IMR-90 (cell line): ENCODE results near the gene PRCP. TPM values are rescaled to one million over a fixed set of nuclear protein-coding genes. Genes with fewer than 3 reads are reported as not detected.

Source experiments
- ATAC-seq: fragments of 200-7000 bp; cut with Tn5 transposase; 2 replicates; pipeline ENCODE4 v1.9.1; 2020; ENCODE audit warnings: low read depth, mild to moderate bottlenecking, moderate library complexity
- BruUV-seq: library from RNA; stranded (reverse); fragments of 400-500 nt; replicated peaks from 2 replicates; lab custom pipeline; 2021; lab: Mats Ljungman, UMichigan
- CTCF ChIA-PET: fragments of 300-600 bp; formaldehyde crosslinking; extraction: SDS; loops from one replicate; lab custom pipeline; 2021; ENCODE audit warnings: antibody characterized with exemption; lab: Yijun Ruan, JAX
- POLR2A ChIA-PET: fragments of 300-600 bp; sonication (Branson Sonifier 250); formaldehyde crosslinking; loops from one replicate; lab custom pipeline; 2022; ENCODE audit warnings: antibody characterized with exemption; ENCODE audit not compliant: unreplicated experiment; lab: Charles Lee
- DNase-seq: peaks from one replicate; pipeline ENCODE4 v3.0.0; 2013
- H2AFZ ChIP-seq: replicated peaks from 2 replicates; pipeline ENCODE3; 2013; ENCODE audit warnings: low read length, mild to moderate bottlenecking; ENCODE audit not compliant: poor library complexity
- H2AK5ac ChIP-seq: 2 replicates; pipeline ENCODE4 v1.6.1; 2013; ENCODE audit warnings: low read depth, low read length, inconsistent platforms
- H2AK9ac ChIP-seq: replicated peaks from 2 replicates; pipeline ENCODE3; 2013; ENCODE audit warnings: mild to moderate bottlenecking, low read depth, low read length, moderate library complexity; ENCODE audit not compliant: poor library complexity
- H2BK120ac ChIP-seq: 2 replicates; pipeline ENCODE4 v1.6.1; 2013; ENCODE audit warnings: low read depth, low read length, inconsistent platforms
- H2BK15ac ChIP-seq: 3 replicates; pipeline ENCODE4 v1.6.1; 2013; ENCODE audit warnings: low read depth, low read length, inconsistent platforms
- H2BK20ac ChIP-seq: 2 replicates; pipeline ENCODE4 v1.6.1; 2013; ENCODE audit warnings: low read depth, mild to moderate bottlenecking, inconsistent platforms, low read length, moderate library complexity
- H2BK5ac ChIP-seq: 2 replicates; pipeline ENCODE4 v1.6.1; 2013; ENCODE audit warnings: mild to moderate bottlenecking, low read depth, low read length, inconsistent platforms; ENCODE audit not compliant: poor library complexity, severe bottlenecking
- H3K14ac ChIP-seq: replicated peaks from 2 replicates; pipeline ENCODE4 v1.6.1; 2013; ENCODE audit warnings: low read depth, low read length, inconsistent platforms
- H3K18ac ChIP-seq: 2 replicates; pipeline ENCODE4 v1.6.1; 2013; ENCODE audit warnings: low read depth, low read length, control low read depth
- H3K23ac ChIP-seq: 2 replicates; pipeline ENCODE4 v1.6.1; 2013; ENCODE audit warnings: low read depth, low read length, inconsistent platforms
- H3K27ac ChIP-seq: 2 replicates; pipeline ENCODE4 v1.5.1; 2013; ENCODE audit warnings: mild to moderate bottlenecking, control low read depth, low read length; ENCODE audit not compliant: insufficient read depth
- H3K27me3 ChIP-seq: 2 replicates; pipeline ENCODE4 v1.6.1; 2013; ENCODE audit warnings: low read length; ENCODE audit not compliant: control insufficient read depth, insufficient read depth
- H3K36me3 ChIP-seq: 2 replicates; pipeline ENCODE4 v1.6.1; 2013; ENCODE audit warnings: low read length, mixed read lengths; ENCODE audit not compliant: control insufficient read depth, insufficient read depth
- H3K4ac ChIP-seq: 2 replicates; pipeline ENCODE4 v1.6.1; 2013; ENCODE audit warnings: low read depth, low read length, inconsistent platforms
- H3K4me1 ChIP-seq: 2 replicates; pipeline ENCODE4 v1.6.1; 2013; ENCODE audit warnings: low read length, mixed read lengths; ENCODE audit not compliant: control insufficient read depth, insufficient read depth
- H3K4me2 ChIP-seq: 2 replicates; pipeline ENCODE4 v1.6.1; 2013; ENCODE audit warnings: low read depth, mild to moderate bottlenecking, control low read depth, low read length, moderate library complexity
- H3K4me3 ChIP-seq: 2 replicates; pipeline ENCODE4 v1.5.1; 2013; ENCODE audit warnings: low read depth, mild to moderate bottlenecking, control low read depth, low read length, moderate library complexity; ENCODE audit not compliant: insufficient read depth
- H3K56ac ChIP-seq: 2 replicates; pipeline ENCODE4 v1.6.1; 2013; ENCODE audit warnings: low read length, inconsistent platforms; ENCODE audit not compliant: insufficient read depth; ENCODE audit errors: extremely low read depth
- H3K79me1 ChIP-seq, 2 experiments: 2 replicates each; pipeline ENCODE4 v1.6.1; 2013; ENCODE audit warnings: low read length in 2 of 2, inconsistent platforms in 1 of 2, low read depth in 1 of 2
- H3K9ac ChIP-seq: 2 replicates; pipeline ENCODE4 v1.6.1; 2013; ENCODE audit warnings: low read depth, low read length, control low read depth
- H3K9me1 ChIP-seq: 2 replicates; pipeline ENCODE4 v1.6.1; 2013; ENCODE audit warnings: low read length, inconsistent platforms; ENCODE audit not compliant: insufficient read depth
- H3K9me3 ChIP-seq: 2 replicates; pipeline ENCODE4 v1.6.1; 2013; ENCODE audit warnings: low read length; ENCODE audit not compliant: control insufficient read depth, insufficient read depth
- H4K20me1 ChIP-seq: 2 replicates; pipeline ENCODE4 v1.6.1; 2013; ENCODE audit warnings: low read length, inconsistent platforms; ENCODE audit not compliant: insufficient read depth
- H4K5ac ChIP-seq: 2 replicates; pipeline ENCODE4 v1.6.1; 2013; ENCODE audit warnings: mild to moderate bottlenecking, low read depth, low read length, control low read depth
- H4K8ac ChIP-seq, 2 experiments: 2 replicates each; pipeline ENCODE4 v1.6.1; 2013; ENCODE audit warnings: low read depth in 2 of 2, low read length in 2 of 2, control low read depth in 1 of 2, inconsistent platforms in 1 of 2
- H4K91ac ChIP-seq: 2 replicates; pipeline ENCODE4 v1.6.1; 2013; ENCODE audit warnings: low read depth, low read length, inconsistent platforms; ENCODE audit not compliant: insufficient read depth
- BHLHE40 ChIP-seq: fragments of 150-350 bp; IDR thresholded peaks from 2 replicates; pipeline ENCODE4 v1.6.1; 2016; ENCODE audit warnings: mild to moderate bottlenecking, low read depth, low read length
- CEBPB ChIP-seq: IDR thresholded peaks from 2 replicates; pipeline ENCODE4 v1.6.1; 2012; ENCODE audit warnings: low read depth, low read length, improper control_type of control experiment
- CHD1 ChIP-seq: IDR thresholded peaks from 2 replicates; pipeline ENCODE4 v1.6.1; 2012; ENCODE audit warnings: low read depth, low read length, improper control_type of control experiment
- FOS ChIP-seq: fragments of 150-350 bp; IDR thresholded peaks from 2 replicates; pipeline ENCODE4 v1.6.1; 2016; ENCODE audit warnings: low read depth, low read length
- MAFK ChIP-seq: IDR thresholded peaks from 2 replicates; pipeline ENCODE4 v1.6.1; 2012; ENCODE audit warnings: low read depth, low read length, improper control_type of control experiment
- MAZ ChIP-seq: IDR thresholded peaks from 2 replicates; pipeline ENCODE4 v1.6.1; 2012; ENCODE audit warnings: low read depth, mild to moderate bottlenecking, low read length, improper control_type of control experiment, moderate library complexity, borderline replicate concordance
- MXI1 ChIP-seq: IDR thresholded peaks from 2 replicates; pipeline ENCODE4 v1.6.1; 2012; ENCODE audit warnings: low read depth, mild to moderate bottlenecking, low read length, moderate library complexity, borderline replicate concordance
- NFE2L2 ChIP-seq: fragments of 150-350 bp; IDR thresholded peaks from 2 replicates; pipeline ENCODE4 v1.6.1; 2016; ENCODE audit warnings: low read depth, mild to moderate bottlenecking, low read length
- POLR2A ChIP-seq: IDR thresholded peaks from 2 replicates; pipeline ENCODE4 v1.6.1; 2012; ENCODE audit warnings: mild to moderate bottlenecking, low read depth, low read length
- RAD21 ChIP-seq: IDR thresholded peaks from 2 replicates; pipeline ENCODE4 v1.6.1; 2012; ENCODE audit warnings: low read length, improper control_type of control experiment
- RCOR1 ChIP-seq: IDR thresholded peaks from 2 replicates; pipeline ENCODE4 v1.6.1; 2012; ENCODE audit warnings: mild to moderate bottlenecking, low read length, improper control_type of control experiment; ENCODE audit not compliant: insufficient replicate concordance
- RFX5 ChIP-seq: IDR thresholded peaks from 2 replicates; pipeline ENCODE4 v1.8.0; 2012; ENCODE audit warnings: low read depth, mild to moderate bottlenecking, low read length, moderate library complexity
- SMC3 ChIP-seq: fragments of 150-350 bp; IDR thresholded peaks from 2 replicates; pipeline ENCODE4 v1.6.1; 2016; ENCODE audit warnings: low read depth, mild to moderate bottlenecking, antibody characterized with exemption, low read length, moderate library complexity
- WGBS, 2 experiments: methylation state at CpG; one replicate each; pipeline versions ENCODE4 v1.1.5 to v1.1.7; 2013; ENCODE audit warnings: missing lambda C conversion rate in 2 of 2; ENCODE audit not compliant: insufficient read length in 1 of 2; ENCODE audit errors: extremely low coverage in 2 of 2; 5-methylcytosine and 5-hydroxymethylcytosine counted together
- dilution Hi-C: fragments of 300-500 bp; cut with HindIII; formaldehyde crosslinking; loops from one replicate; pipeline ENCODE4 v1.14.3; 2018; ENCODE audit warnings: low sequenced_read_pairs; ENCODE audit not compliant: unreplicated experiment
- in situ Hi-C: fragments of 300-500 bp; cut with MboI; formaldehyde crosslinking; loops from 3 replicates; pipeline ENCODE4 v1.14.3; 2019; ENCODE audit warnings: low sequenced_read_pairs, inconsistent platforms, mixed read lengths
- intact Hi-C: fragments of 100-400 bp; cut with micrococcal nuclease; formaldehyde crosslinking; loops from 2 replicates; pipeline ENCODE4 v1.10.0; 2022
- polyA plus RNA-seq, 3 experiments: library from polyadenylated mRNA; depleted of rRNA; stranded (reverse); fragments of >200 nt; gene quantifications; 2 replicates each; pipeline ENCODE4 v1.2.3, GENCODE V29; 2012; ENCODE audit warnings: low replicate concordance in 1 of 3
- total RNA-seq: library from RNA; depleted of rRNA; stranded (reverse); fragments of >200 nt; gene quantifications from 2 replicates; pipeline ENCODE4 v1.2.3, GENCODE V29; 2012
- TF ChIP-seq, protein P1 (sequence below): fragments of 150-350 bp; IDR thresholded peaks from 2 replicates; pipeline ENCODE4 v1.6.1; 2017; ENCODE audit warnings: mild to moderate bottlenecking, antibody characterized with exemption, low read length, low read depth
- TF ChIP-seq, protein P2 (sequence below): fragments of 150-350 bp; IDR thresholded peaks from 2 replicates; pipeline ENCODE4 v1.6.1; 2016; ENCODE audit warnings: low read depth, mild to moderate bottlenecking, low read length, moderate library complexity, borderline replicate concordance
- TF ChIP-seq, protein P3 (sequence below): conservative IDR thresholded peaks from 2 replicates; pipeline ENCODE4 v1.5.1; 2012; ENCODE audit warnings: mild to moderate bottlenecking, low read depth, low read length, improper control_type of control experiment

The PRCP gene
- total and polyA plus RNA-seq, 2 of the 4 experiments (the other 2 are of a cell fraction) = 31.7 to 64.9 TPM

DNA sequence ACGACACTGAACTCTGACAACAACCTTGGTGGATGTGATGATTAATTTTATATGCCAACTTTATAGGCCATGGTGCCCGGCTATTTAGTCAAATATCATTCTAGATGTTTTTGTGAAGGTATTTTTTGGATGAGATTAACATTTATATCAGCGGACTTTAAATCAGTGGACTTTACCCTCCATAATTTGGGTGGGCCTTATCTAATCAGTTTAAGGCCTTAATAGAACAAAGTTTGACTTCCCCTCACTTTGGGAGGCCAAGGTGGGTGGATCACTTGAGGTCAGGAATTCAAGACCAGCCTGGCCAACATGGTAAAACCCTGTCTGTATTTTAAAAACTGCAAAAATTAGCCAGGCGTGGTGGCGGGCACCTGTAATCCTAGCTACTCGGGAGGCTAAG, 4.0 kb downstream of the PRCP start:
- Histone ChIP-seq H3K9me3 (no peaks in the 10 kb centered on the region), H3K56ac (no peak overlapping the region), H2BK15ac (no peak overlapping the region), H3K27me3 (no peaks in the 10 kb centered on the region), H4K5ac (no peak overlapping the region), H4K91ac (no peak overlapping the region), H3K18ac (no peak overlapping the region), H3K9ac (no peak overlapping the region), H3K9me1 (0 out of 2 replicates have a peak, but pooled peaks cover 5% of the 10 kb centered on the region), H2BK5ac (no peak overlapping the region), H3K4ac (no peak overlapping the region), H3K4me1 (0 out of 2 replicates have a peak, but pooled peaks cover 1% of the 10 kb centered on the region), H3K14ac (no peak overlapping the region), H2BK20ac (no peak overlapping the region), H4K8ac (no peak overlapping the region), H3K4me3 (no peak overlapping the region), H2BK120ac (no peak overlapping the region), H4K20me1 (no peaks in the 10 kb centered on the region), H3K36me3 (no peaks in the 10 kb centered on the region), H2AK9ac (no peak overlapping the region), H2AK5ac (no peak overlapping the region), H3K79me1 (peaks cover 20 to 23% of the 10 kb centered on the region in 2 experiments), H3K27ac (no peak overlapping the region), H2AFZ (no peak overlapping the region), H3K23ac (no peak overlapping the region), H3K4me2 (no peak overlapping the region)
- CTCF ChIA-PET = interaction anchor here (1.8 kb wide), 1 partner anchor 29 kb away, joined by 8 read pairs; no protein-coding TSS in a partner anchor
- POLR2A ChIA-PET = no interaction called here
- WGBS, 2 experiments = no CpG with 5 or more reads among the region's 6 CpGs
- dilution Hi-C loops (no loop called here), intact Hi-C loops (no loop called here), in situ Hi-C loops (no loop called here)
- DNase-seq = no peak
- no TSS peak for BruUV-seq
- TF ChIP-seq MXI1 = no peak
- TF ChIP-seq RCOR1 = no peak
- TF ChIP-seq MAFK = no peak
- TF ChIP-seq, protein P1, sequence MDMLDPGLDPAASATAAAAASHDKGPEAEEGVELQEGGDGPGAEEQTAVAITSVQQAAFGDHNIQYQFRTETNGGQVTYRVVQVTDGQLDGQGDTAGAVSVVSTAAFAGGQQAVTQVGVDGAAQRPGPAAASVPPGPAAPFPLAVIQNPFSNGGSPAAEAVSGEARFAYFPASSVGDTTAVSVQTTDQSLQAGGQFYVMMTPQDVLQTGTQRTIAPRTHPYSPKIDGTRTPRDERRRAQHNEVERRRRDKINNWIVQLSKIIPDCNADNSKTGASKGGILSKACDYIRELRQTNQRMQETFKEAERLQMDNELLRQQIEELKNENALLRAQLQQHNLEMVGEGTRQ = no peak
- TF ChIP-seq, protein P2, sequence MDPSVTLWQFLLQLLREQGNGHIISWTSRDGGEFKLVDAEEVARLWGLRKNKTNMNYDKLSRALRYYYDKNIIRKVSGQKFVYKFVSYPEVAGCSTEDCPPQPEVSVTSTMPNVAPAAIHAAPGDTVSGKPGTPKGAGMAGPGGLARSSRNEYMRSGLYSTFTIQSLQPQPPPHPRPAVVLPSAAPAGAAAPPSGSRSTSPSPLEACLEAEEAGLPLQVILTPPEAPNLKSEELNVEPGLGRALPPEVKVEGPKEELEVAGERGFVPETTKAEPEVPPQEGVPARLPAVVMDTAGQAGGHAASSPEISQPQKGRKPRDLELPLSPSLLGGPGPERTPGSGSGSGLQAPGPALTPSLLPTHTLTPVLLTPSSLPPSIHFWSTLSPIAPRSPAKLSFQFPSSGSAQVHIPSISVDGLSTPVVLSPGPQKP = no peak
- TF ChIP-seq SMC3 = no peak
- TF ChIP-seq FOS = no peak
- TF ChIP-seq BHLHE40 = no peak
- TF ChIP-seq, protein P3, sequence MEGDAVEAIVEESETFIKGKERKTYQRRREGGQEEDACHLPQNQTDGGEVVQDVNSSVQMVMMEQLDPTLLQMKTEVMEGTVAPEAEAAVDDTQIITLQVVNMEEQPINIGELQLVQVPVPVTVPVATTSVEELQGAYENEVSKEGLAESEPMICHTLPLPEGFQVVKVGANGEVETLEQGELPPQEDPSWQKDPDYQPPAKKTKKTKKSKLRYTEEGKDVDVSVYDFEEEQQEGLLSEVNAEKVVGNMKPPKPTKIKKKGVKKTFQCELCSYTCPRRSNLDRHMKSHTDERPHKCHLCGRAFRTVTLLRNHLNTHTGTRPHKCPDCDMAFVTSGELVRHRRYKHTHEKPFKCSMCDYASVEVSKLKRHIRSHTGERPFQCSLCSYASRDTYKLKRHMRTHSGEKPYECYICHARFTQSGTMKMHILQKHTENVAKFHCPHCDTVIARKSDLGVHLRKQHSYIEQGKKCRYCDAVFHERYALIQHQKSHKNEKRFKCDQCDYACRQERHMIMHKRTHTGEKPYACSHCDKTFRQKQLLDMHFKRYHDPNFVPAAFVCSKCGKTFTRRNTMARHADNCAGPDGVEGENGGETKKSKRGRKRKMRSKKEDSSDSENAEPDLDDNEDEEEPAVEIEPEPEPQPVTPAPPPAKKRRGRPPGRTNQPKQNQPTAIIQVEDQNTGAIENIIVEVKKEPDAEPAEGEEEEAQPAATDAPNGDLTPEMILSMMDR = no peak
- TF ChIP-seq RAD21 = no peak
- TF ChIP-seq POLR2A = no peak
- no peak for TF ChIP-seq CEBPB
- TF ChIP-seq CHD1 = no peak
- TF ChIP-seq RFX5 = no peak
- no peak for TF ChIP-seq NFE2L2
- no peak for TF ChIP-seq MAZ
- no peak for ATAC-seq
